Germinal center (tissue), 1 donor: ENCODE data around the gene MAN1B1.
A peak's percentile ranks its signal among the peaks of the same experiment; 100 is the strongest.

Experiments used
- DNase-seq: peaks from one replicate; pipeline ENCODE4 v3.0.0; 2012; ENCODE audit warnings: mixed read lengths, low spot score

The MAN1B1 gene

GRCh38 chr9:137068539-137069507 lies 18.0 kb upstream of the MAN1B1 start:
- no peak for DNase-seq

GRCh38 chr9:137069508-137070091 lies 17.2 kb upstream of the MAN1B1 start:
- DNase-seq = no peak

GRCh38 chr9:137070201-137070905 lies 16.4 kb upstream of the MAN1B1 start, which contains the start of gene SAPCD2:
Gene SAPCD2, minus strand, starts transcription at chr9:137070557. Its CDS starts 97 bp downstream, at chr9:137070460.
- peak; percentile 90 for DNase-seq

- no peak for DNase-seq
Measured at GRCh38 chr9:137070906-137071275, 15.9 kb upstream of the MAN1B1 start.

GRCh38 chr9:137071282-137071681 lies 15.5 kb upstream of the MAN1B1 start:
- DNase-seq = no peak

- DNase-seq = no peak
Measured at GRCh38 chr9:137073992-137074399, 12.8 kb upstream of the MAN1B1 start.

GRCh38 chr9:137074657-137075274 lies 12.0 kb upstream of the MAN1B1 start:
- DNase-seq = peak; percentile 59

GRCh38 chr9:137075275-137075775 lies 11.5 kb upstream of the MAN1B1 start:
- DNase-seq = no peak

- DNase-seq = no peak
Measured at GRCh38 chr9:137076636-137077009, 10.2 kb upstream of the MAN1B1 start.

- peak; percentile 75 for DNase-seq
Measured at GRCh38 chr9:137077010-137077747, 9.6 kb upstream of the MAN1B1 start, which contains the start of gene UAP1L1. Gene UAP1L1, plus strand, starts transcription at chr9:137077517. Its CDS starts 16 bp downstream, at chr9:137077533.

- peak; percentile 24 for DNase-seq
Measured at GRCh38 chr9:137077758-137078693, 8.8 kb upstream of the MAN1B1 start.

GRCh38 chr9:137078701-137079400 lies 7.9 kb upstream of the MAN1B1 start:
- no peak for DNase-seq

GRCh38 chr9:137079401-137079787 lies 7.4 kb upstream of the MAN1B1 start:
- no peak for DNase-seq

- DNase-seq = no peak
Measured at GRCh38 chr9:137080260-137081122, 6.3 kb upstream of the MAN1B1 start.

- DNase-seq = no peak
Measured at GRCh38 chr9:137082222-137082924, 4.4 kb upstream of the MAN1B1 start.

- no peak for DNase-seq
Measured at GRCh38 chr9:137082925-137083290, 3.9 kb upstream of the MAN1B1 start.

GRCh38 chr9:137083394-137084004 lies 3.3 kb upstream of the MAN1B1 start:
- no peak for DNase-seq
